ENCODE data around the gene TRIOBP.

DNA sequence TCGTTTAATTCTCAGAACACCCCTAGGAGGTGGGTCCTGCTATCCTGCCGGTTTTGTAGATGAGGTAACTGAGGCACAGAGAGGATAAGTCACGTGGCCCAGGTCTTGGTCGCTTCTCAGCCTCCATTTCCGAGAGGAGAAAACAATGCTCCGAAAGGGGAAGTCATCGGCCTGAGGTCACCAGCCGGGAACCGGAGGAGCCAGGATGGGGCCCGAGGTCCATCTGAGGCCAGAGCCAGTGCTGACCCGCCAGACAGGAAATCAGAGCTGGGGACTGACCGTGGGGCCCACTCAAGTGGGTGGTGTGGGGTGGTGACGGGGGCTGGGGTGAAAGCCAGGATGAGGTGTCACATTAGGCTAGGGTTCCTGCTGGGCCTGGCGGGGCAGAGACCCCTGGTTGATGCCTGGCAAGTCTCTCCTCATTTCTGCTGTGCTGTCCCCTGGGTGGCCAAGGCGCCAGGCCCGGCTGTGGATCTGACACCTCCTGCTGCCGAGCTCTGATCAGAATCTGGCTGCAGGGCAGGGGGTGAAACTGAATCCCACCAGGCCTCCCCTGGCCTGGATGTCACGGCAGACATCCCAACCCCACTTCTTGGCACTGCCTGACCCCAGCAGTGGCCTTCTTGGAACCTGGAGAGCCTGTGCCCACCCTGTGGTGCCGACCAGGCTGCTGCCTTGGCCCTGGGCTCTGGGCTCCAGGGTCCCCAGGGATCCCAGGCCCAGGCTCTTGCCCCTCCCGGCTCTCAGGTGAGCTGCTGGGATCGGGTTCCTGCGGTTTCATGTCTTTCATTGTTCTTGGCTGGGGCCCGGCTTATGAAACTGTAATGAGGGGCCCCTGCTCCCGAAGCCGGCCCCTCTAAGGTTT lies 12.0 kb downstream of the TRIOBP start:
- TF ChIP-seq, protein P1, sequence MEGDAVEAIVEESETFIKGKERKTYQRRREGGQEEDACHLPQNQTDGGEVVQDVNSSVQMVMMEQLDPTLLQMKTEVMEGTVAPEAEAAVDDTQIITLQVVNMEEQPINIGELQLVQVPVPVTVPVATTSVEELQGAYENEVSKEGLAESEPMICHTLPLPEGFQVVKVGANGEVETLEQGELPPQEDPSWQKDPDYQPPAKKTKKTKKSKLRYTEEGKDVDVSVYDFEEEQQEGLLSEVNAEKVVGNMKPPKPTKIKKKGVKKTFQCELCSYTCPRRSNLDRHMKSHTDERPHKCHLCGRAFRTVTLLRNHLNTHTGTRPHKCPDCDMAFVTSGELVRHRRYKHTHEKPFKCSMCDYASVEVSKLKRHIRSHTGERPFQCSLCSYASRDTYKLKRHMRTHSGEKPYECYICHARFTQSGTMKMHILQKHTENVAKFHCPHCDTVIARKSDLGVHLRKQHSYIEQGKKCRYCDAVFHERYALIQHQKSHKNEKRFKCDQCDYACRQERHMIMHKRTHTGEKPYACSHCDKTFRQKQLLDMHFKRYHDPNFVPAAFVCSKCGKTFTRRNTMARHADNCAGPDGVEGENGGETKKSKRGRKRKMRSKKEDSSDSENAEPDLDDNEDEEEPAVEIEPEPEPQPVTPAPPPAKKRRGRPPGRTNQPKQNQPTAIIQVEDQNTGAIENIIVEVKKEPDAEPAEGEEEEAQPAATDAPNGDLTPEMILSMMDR (IDR thresholded peaks at IDR 0.05): no peak
- no peak for TF ChIP-seq EP300 (IDR thresholded peaks at IDR 0.05)
